Nephron progenitor cell (in vitro differentiated cells): ENCODE data around the gene SLC25A33.

Experiments
- DNase-seq: peaks from one replicate; pipeline ENCODE4 v3.0.0; 2021
- H3K27ac Mint-ChIP-seq: 2 replicates; pipeline ENCODE4 v1.8.0; 2021; ENCODE audit warnings: mild to moderate bottlenecking, moderate library complexity, mixed read lengths
- H3K27me3 Mint-ChIP-seq: 2 replicates; pipeline ENCODE4 v1.8.0; 2021; ENCODE audit warnings: mild to moderate bottlenecking, low read depth, mixed read lengths; ENCODE audit not compliant: poor library complexity
- H3K36me3 Mint-ChIP-seq: 2 replicates; pipeline ENCODE4 v1.8.0; 2021; ENCODE audit warnings: low read depth, mixed read lengths
- H3K4me1 Mint-ChIP-seq: 2 replicates; pipeline ENCODE4 v1.8.0; 2021; ENCODE audit warnings: mixed read lengths
- H3K4me3 Mint-ChIP-seq: 2 replicates; pipeline ENCODE4 v1.8.0; 2021; ENCODE audit warnings: mild to moderate bottlenecking, moderate library complexity, mixed read lengths
- H3K9me3 Mint-ChIP-seq: 2 replicates; pipeline ENCODE4 v1.8.0; 2021; ENCODE audit warnings: mild to moderate bottlenecking, moderate library complexity, mixed read lengths
- TF ChIP-seq, protein P1 (sequence below): fragments of 200-600 bp; sonication (generic); IDR thresholded peaks from 2 replicates; pipeline ENCODE4 v1.5.0; 2021; ENCODE audit warnings: antibody characterized with exemption

The SLC25A33 gene, protein sequence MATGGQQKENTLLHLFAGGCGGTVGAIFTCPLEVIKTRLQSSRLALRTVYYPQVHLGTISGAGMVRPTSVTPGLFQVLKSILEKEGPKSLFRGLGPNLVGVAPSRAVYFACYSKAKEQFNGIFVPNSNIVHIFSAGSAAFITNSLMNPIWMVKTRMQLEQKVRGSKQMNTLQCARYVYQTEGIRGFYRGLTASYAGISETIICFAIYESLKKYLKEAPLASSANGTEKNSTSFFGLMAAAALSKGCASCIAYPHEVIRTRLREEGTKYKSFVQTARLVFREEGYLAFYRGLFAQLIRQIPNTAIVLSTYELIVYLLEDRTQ

DNA sequence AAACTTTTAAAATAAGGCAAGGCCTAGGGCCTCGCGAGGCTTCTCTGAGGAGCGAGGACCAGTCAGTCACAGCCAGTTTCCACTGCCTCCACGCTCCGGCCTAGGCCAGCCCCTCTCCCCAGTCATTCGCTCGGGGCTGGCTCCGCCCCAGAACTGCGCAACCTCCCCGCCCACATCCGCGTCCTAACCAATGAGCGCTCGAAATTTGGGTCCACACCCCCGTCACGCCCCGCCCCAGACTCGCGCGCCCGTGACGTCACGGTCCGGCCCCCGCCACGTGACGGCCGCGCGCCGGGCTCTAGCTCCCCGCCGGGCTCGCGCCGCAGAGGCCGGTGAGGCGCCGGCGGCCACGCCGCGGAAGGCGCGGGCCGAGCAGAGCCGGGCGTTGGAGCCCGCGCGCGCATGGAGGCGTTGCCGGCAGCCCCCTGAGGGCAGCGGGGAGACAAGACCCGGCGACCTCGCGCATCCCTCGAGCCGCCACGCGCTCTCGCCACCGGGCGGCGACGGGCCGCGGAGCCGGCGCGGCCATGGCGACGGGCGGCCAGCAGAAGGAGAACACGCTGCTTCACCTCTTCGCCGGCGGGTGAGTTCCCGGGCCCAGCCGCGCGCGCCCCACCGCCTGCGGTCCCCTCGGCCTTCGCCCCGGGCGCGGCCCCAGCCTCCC, at the start of gene SLC25A33:
Gene SLC25A33, plus strand, starts transcription at position 301 of the 664 bp plus-strand sequence. Its CDS starts 227 bp downstream, at position 528.
- Mint-ChIP-seq H3K4me3 (peak within 1 kb of the TSS; percentile 91), H3K4me1 (peaks cover 26% of the 10 kb centered on the region), H3K9me3 (peaks cover 4% of the 10 kb centered on the region), H3K27me3 (no peaks in the 10 kb centered on the region), H3K27ac (peak within 1 kb of the TSS; percentile 83), H3K36me3 (peaks cover 13% of the 10 kb centered on the region)
- DNase-seq, result peak; percentile 99
- TF ChIP-seq, protein P1, sequence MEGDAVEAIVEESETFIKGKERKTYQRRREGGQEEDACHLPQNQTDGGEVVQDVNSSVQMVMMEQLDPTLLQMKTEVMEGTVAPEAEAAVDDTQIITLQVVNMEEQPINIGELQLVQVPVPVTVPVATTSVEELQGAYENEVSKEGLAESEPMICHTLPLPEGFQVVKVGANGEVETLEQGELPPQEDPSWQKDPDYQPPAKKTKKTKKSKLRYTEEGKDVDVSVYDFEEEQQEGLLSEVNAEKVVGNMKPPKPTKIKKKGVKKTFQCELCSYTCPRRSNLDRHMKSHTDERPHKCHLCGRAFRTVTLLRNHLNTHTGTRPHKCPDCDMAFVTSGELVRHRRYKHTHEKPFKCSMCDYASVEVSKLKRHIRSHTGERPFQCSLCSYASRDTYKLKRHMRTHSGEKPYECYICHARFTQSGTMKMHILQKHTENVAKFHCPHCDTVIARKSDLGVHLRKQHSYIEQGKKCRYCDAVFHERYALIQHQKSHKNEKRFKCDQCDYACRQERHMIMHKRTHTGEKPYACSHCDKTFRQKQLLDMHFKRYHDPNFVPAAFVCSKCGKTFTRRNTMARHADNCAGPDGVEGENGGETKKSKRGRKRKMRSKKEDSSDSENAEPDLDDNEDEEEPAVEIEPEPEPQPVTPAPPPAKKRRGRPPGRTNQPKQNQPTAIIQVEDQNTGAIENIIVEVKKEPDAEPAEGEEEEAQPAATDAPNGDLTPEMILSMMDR, result no peak

DNA sequence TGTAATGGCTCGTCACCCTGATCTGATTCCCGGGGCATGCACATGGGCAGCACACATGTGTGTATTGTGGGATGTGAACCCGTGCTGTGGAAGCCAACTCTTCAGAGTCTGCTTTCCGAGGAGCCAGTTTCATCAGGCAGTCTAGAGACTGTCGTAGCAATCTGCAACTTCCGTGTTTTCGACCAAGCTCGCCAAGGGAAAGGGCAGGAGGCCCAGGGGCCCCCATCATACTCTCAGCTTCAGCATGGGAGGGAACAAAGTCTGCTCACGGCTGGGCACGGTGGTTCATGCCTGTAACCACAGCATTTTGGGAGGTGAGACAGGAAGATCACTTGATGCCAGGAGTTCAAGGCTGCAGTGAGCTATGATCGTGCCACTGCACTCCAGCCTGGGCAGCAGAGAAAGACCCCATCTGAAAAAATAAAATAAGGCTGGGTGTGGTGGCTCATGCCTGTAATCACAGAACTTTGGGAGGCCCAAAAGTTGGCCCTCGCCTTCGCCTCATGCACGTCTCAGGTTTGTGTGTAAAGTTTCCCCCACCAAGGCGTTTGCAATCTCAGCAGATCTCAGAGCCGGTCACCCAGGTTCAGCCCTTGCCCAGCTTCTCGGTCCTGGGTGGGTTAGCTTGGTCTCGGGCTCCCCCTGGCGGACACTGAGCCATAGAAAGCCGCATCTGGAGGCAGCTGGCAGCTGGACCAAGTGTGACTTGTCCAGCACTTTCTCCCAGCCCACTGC, 48.5 kb upstream of the SLC25A33 start:
- H3K4me1 Mint-ChIP-seq, result peaks cover 16% of the 10 kb centered on the region
- no peaks in the 10 kb centered on the region for H3K36me3 Mint-ChIP-seq
- no peak overlapping the region for H3K27ac Mint-ChIP-seq
- H3K4me3 Mint-ChIP-seq, result no peak overlapping the region
- peak; percentile 97 for DNase-seq
- TF ChIP-seq, protein P1, result peak; percentile 89
- H3K9me3 Mint-ChIP-seq, result no peaks in the 10 kb centered on the region
- peaks cover 20% of the 10 kb centered on the region for H3K27me3 Mint-ChIP-seq

GRCh38 chr1:9493326-9493725, 45.9 kb upstream of the SLC25A33 start:
- H3K4me1 Mint-ChIP-seq, result peaks cover 5% of the 10 kb centered on the region
- H3K4me3 Mint-ChIP-seq, result no peak overlapping the region
- TF ChIP-seq, protein P1, result no peak
- no peak for DNase-seq
- no peaks in the 10 kb centered on the region for H3K36me3 Mint-ChIP-seq
- H3K27ac Mint-ChIP-seq, result no peak overlapping the region
- H3K9me3 Mint-ChIP-seq, result no peaks in the 10 kb centered on the region
- peaks cover 14% of the 10 kb centered on the region for H3K27me3 Mint-ChIP-seq

- H3K9me3 Mint-ChIP-seq, result peaks cover 16% of the 10 kb centered on the region
- peak; percentile 78 for DNase-seq
- TF ChIP-seq, protein P1, result peak; percentile 99
- peaks cover 5% of the 10 kb centered on the region for H3K4me1 Mint-ChIP-seq
- H3K27ac Mint-ChIP-seq, result no peak overlapping the region
- peaks cover 13% of the 10 kb centered on the region for H3K27me3 Mint-ChIP-seq
- peak overlapping the region; percentile 42 for H3K4me3 Mint-ChIP-seq
- H3K36me3 Mint-ChIP-seq, result no peaks in the 10 kb centered on the region
Observed at GRCh38 chr1:9494936-9495758, 44.1 kb upstream of the SLC25A33 start.

DNA sequence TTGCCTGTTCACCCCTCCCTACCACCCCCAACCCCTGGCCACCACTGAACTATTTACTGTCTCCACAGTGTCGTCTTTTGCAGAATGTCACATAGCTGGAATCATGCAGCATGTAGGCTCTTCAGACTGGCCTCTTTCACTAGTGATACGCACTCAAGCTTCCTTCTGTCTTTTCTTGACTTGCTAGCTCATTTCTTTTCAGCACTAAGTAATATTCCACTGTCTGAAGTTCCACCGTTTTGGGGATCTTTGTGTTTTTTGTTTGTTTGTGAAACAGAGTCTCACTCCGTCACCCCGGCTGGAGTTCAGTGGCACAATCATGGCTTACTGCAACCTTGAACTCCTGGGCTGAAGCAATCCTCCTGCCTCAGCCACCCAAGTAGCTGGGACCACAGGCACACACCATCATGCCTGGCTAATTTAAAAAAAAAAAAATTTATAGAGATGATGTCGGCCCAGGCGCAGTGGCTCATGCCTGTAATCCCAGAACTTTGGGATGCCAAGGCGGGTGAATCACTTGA, 43.4 kb upstream of the SLC25A33 start:
- Mint-ChIP-seq H3K9me3 (peaks cover 17% of the 10 kb centered on the region), H3K4me1 (peaks cover 3% of the 10 kb centered on the region), H3K36me3 (no peaks in the 10 kb centered on the region), H3K27me3 (peaks cover 13% of the 10 kb centered on the region), H3K4me3 (no peak overlapping the region), H3K27ac (no peak overlapping the region)
- DNase-seq, result no peak
- TF ChIP-seq, protein P1, result no peak
